ENCODE results near the gene DNM3.

Gene DNM3

DNA sequence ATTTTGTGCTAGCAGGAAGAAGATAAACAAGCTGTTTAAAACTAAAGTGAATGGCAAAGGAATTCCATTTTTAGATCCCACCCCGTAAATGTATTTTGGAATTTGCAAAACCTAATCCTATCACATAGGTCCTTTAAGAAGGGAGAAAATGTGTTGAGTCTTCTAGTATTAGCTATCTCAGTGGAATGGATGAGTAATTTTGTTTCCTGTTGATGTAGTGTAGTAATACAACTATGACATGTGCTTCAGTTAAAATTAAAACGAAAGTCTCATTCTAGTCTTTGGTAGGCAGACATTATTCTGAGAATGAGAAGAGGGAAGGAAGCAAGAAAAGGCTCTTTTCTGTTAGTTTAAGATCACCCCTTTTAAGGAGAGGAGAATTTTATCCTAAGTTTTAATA, 313.3 kb downstream of the DNM3 start:
- Histone ChIP-seq H3K4me1 (no peaks in the 10 kb centered on the region), H3K9me3 (no peaks in the 10 kb centered on the region), H3K36me3 (no peaks in the 10 kb centered on the region), H3K4me3 (ENCODE audit: low read depth, low read length) (no peak overlapping the region), H3K27me3 (no peaks in the 10 kb centered on the region)
- TF ChIP-seq, protein P1, sequence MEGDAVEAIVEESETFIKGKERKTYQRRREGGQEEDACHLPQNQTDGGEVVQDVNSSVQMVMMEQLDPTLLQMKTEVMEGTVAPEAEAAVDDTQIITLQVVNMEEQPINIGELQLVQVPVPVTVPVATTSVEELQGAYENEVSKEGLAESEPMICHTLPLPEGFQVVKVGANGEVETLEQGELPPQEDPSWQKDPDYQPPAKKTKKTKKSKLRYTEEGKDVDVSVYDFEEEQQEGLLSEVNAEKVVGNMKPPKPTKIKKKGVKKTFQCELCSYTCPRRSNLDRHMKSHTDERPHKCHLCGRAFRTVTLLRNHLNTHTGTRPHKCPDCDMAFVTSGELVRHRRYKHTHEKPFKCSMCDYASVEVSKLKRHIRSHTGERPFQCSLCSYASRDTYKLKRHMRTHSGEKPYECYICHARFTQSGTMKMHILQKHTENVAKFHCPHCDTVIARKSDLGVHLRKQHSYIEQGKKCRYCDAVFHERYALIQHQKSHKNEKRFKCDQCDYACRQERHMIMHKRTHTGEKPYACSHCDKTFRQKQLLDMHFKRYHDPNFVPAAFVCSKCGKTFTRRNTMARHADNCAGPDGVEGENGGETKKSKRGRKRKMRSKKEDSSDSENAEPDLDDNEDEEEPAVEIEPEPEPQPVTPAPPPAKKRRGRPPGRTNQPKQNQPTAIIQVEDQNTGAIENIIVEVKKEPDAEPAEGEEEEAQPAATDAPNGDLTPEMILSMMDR (IDR thresholded peaks at IDR 0.05; ENCODE audit: low read depth, low read length): no peak
- DNase-seq: no peak

GRCh38 chr1:172155766-172156165, 314.5 kb downstream of the DNM3 start:
- H3K4me1 ChIP-seq: no peaks in the 10 kb centered on the region
- TF ChIP-seq, protein P1 (IDR thresholded peaks at IDR 0.05; ENCODE audit: low read depth, low read length): no peak
- no peaks in the 10 kb centered on the region for H3K27me3 ChIP-seq
- H3K9me3 ChIP-seq: no peaks in the 10 kb centered on the region
- H3K4me3 ChIP-seq (ENCODE audit: low read depth, low read length): no peak overlapping the region
- H3K36me3 ChIP-seq: no peaks in the 10 kb centered on the region
- no peak for DNase-seq

GRCh38 chr1:172162236-172162635, 320.9 kb downstream of the DNM3 start:
- no peak for DNase-seq

GRCh38 chr1:172163498-172164215, 322.4 kb downstream of the DNM3 start:
- Histone ChIP-seq H3K4me3 (ENCODE audit: low read depth, low read length) (no peak overlapping the region), H3K9me3 (no peaks in the 10 kb centered on the region), H3K27me3 (no peaks in the 10 kb centered on the region), H3K4me1 (no peaks in the 10 kb centered on the region; the same call in none of the 2 replicates), H3K36me3 (no peaks in the 10 kb centered on the region)
- DNase-seq: no peak
- TF ChIP-seq, protein P1 (IDR thresholded peaks at IDR 0.05; ENCODE audit: low read depth, low read length): no peak

More at GRCh38 chr1:172162236-172162635, 320.9 kb downstream of the DNM3 start:
- H3K36me3 ChIP-seq: no peaks in the 10 kb centered on the region
- TF ChIP-seq, protein P1 (IDR thresholded peaks at IDR 0.05; ENCODE audit: low read depth, low read length): no peak
- no peaks in the 10 kb centered on the region; the same call in 1 of the 2 replicates for H3K4me1 ChIP-seq
- H3K9me3 ChIP-seq: no peaks in the 10 kb centered on the region
- H3K4me3 ChIP-seq (ENCODE audit: low read depth, low read length): no peak overlapping the region
- H3K27me3 ChIP-seq: no peaks in the 10 kb centered on the region

DNA sequence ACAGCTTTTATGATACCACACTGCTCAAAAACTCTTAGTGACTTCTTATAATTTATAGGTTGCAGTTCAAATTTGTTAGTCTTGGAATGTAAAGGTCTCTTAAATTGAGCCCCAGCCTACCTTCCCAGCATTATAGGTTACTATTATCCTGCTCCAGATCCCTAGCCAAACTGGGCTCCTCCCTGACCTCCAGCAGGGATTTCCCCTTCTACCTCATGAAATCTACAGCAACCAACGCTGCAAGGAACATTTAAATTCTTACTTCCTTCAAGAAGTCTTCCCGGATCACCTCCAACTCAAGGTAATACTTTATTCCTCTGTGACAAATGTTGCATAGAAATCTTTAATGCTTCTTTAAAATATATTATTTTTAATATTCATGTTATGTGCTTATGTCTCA, 324.1 kb downstream of the DNM3 start:
- TF ChIP-seq, protein P1 (IDR thresholded peaks at IDR 0.05; ENCODE audit: low read depth, low read length): no peak
- no peak for DNase-seq
- H3K9me3 ChIP-seq: no peaks in the 10 kb centered on the region
- H3K4me1 ChIP-seq: no peaks in the 10 kb centered on the region; the same call in none of the 2 replicates
- H3K36me3 ChIP-seq: no peaks in the 10 kb centered on the region
- no peaks in the 10 kb centered on the region for H3K27me3 ChIP-seq
- H3K4me3 ChIP-seq (ENCODE audit: low read depth, low read length): no peak overlapping the region

GRCh38 chr1:172167796-172168596, 326.7 kb downstream of the DNM3 start:
- DNase-seq: no peak
- H3K9me3 ChIP-seq: no peaks in the 10 kb centered on the region
- TF ChIP-seq, protein P1 (IDR thresholded peaks at IDR 0.05; ENCODE audit: low read depth, low read length): no peak
- no peaks in the 10 kb centered on the region; the same call in 1 of the 2 replicates for H3K4me1 ChIP-seq
- no peak overlapping the region for H3K4me3 ChIP-seq (ENCODE audit: low read depth, low read length)
- no peaks in the 10 kb centered on the region for H3K27me3 ChIP-seq
- H3K36me3 ChIP-seq: no peaks in the 10 kb centered on the region

All from BE2C (cell line).